IgD-negative memory B cell (primary cell): ENCODE data around the gene DCBLD1. TPM values are rescaled to one million over a fixed set of nuclear protein-coding genes. Genes with fewer than 3 reads are reported as not detected.

Source experiments
- H3K27ac Mint-ChIP-seq, 3 donors: one replicate each; pipeline ENCODE4 v1.8.0; 2020 to 2022; ENCODE audit warnings: mild to moderate bottlenecking in 3 of 3, mixed read lengths in 3 of 3, moderate library complexity in 1 of 3
- H3K27me3 Mint-ChIP-seq: one replicate; pipeline ENCODE4 v1.8.0; 2021; ENCODE audit warnings: mixed read lengths
- H3K36me3 Mint-ChIP-seq: one replicate; pipeline ENCODE4 v1.8.0; 2020; ENCODE audit warnings: mild to moderate bottlenecking, mixed read lengths
- H3K4me1 Mint-ChIP-seq, 3 donors: one replicate each; pipeline ENCODE4 v1.8.0; 2020 to 2022; ENCODE audit warnings: mixed read lengths in 3 of 3, mild to moderate bottlenecking in 1 of 3
- H3K4me3 Mint-ChIP-seq, 4 donors: one replicate each; pipeline ENCODE4 v1.8.0; 2020 to 2022; ENCODE audit warnings: mild to moderate bottlenecking in 4 of 4, mixed read lengths in 4 of 4, moderate library complexity in 3 of 4
- H3K9me3 Mint-ChIP-seq, 3 donors: one replicate each; pipeline ENCODE4 v1.8.0; 2020 to 2021; ENCODE audit warnings: mixed read lengths in 3 of 3, mild to moderate bottlenecking in 1 of 3
- polyA plus RNA-seq: library from polyadenylated mRNA; unstranded; fragments of 300-500 nt; fragmentation: Illumina TruSeq; gene quantifications from one replicate; pipeline ENCODE4 v1.2.3, GENCODE V29; 2021

Gene DCBLD1
- polyA plus RNA-seq, 1 donor from 2014 or later: 0.60 TPM

GRCh38 chr6:117546674-117547073 lies 64.2 kb downstream of the DCBLD1 start:
- Mint-ChIP-seq H3K4me3 (peak overlapping the region in 3 of 4 donors; percentile 19 to 63 (median 39)), H3K9me3 (no peaks in the 10 kb centered on the region), H3K27ac (no peak overlapping the region)

GRCh38 chr6:117547688-117548621 lies 65.5 kb downstream of the DCBLD1 start:
- Mint-ChIP-seq H3K4me1 (peaks cover 0 to 8% (median 5%) of the 10 kb centered on the region in 3 donors), H3K27me3 (peaks cover 2% of the 10 kb centered on the region), H3K9me3 (no peaks in the 10 kb centered on the region), H3K27ac (peak overlapping the region in 1 of 3 donors; percentile 8), H3K36me3 (no peaks in the 10 kb centered on the region), H3K4me3 (peak overlapping the region; percentile 48 to 84 (median 77))

More at GRCh38 chr6:117546674-117547073, 64.2 kb downstream of the DCBLD1 start:
- H3K36me3 Mint-ChIP-seq: no peaks in the 10 kb centered on the region
- H3K27me3 Mint-ChIP-seq: peaks cover 2% of the 10 kb centered on the region
- H3K4me1 Mint-ChIP-seq: peaks cover 0 to 8% (median 5%) of the 10 kb centered on the region in 3 donors

- H3K4me1 Mint-ChIP-seq: peaks cover 0 to 8% (median 5%) of the 10 kb centered on the region in 3 donors
- peaks cover 2% of the 10 kb centered on the region for H3K27me3 Mint-ChIP-seq
- peak overlapping the region in 3 of 4 donors; percentile 18 to 77 (median 73) for H3K4me3 Mint-ChIP-seq
- H3K36me3 Mint-ChIP-seq: no peaks in the 10 kb centered on the region
- no peaks in the 10 kb centered on the region for H3K9me3 Mint-ChIP-seq
- peak overlapping the region in 1 of 3 donors; percentile 6 for H3K27ac Mint-ChIP-seq
Measured at GRCh38 chr6:117548797-117549301, 66.4 kb downstream of the DCBLD1 start.

- peak overlapping the region in 1 of 4 donors; percentile 33 for H3K4me3 Mint-ChIP-seq
- H3K9me3 Mint-ChIP-seq: no peaks in the 10 kb centered on the region
- peaks cover 2% of the 10 kb centered on the region for H3K27me3 Mint-ChIP-seq
- H3K36me3 Mint-ChIP-seq: no peaks in the 10 kb centered on the region
- peaks cover 0 to 8% (median 5%) of the 10 kb centered on the region in 3 donors for H3K4me1 Mint-ChIP-seq
- peak overlapping the region in 1 of 3 donors; percentile 6 for H3K27ac Mint-ChIP-seq
Measured at GRCh38 chr6:117549611-117550010, 67.1 kb downstream of the DCBLD1 start.

GRCh38 chr6:117550078-117550600 lies 67.7 kb downstream of the DCBLD1 start:
- no peaks in the 10 kb centered on the region for H3K9me3 Mint-ChIP-seq
- no peaks in the 10 kb centered on the region for H3K36me3 Mint-ChIP-seq
- no peak overlapping the region for H3K4me3 Mint-ChIP-seq
- H3K27ac Mint-ChIP-seq: no peak overlapping the region
- H3K27me3 Mint-ChIP-seq: peaks cover 2% of the 10 kb centered on the region
- H3K4me1 Mint-ChIP-seq: peaks cover 0 to 8% (median 5%) of the 10 kb centered on the region in 3 donors

- H3K27me3 Mint-ChIP-seq: peaks cover 2% of the 10 kb centered on the region
- no peak overlapping the region for H3K4me3 Mint-ChIP-seq
- no peak overlapping the region for H3K27ac Mint-ChIP-seq
Measured at GRCh38 chr6:117550618-117551242, 68.3 kb downstream of the DCBLD1 start.

GRCh38 chr6:117552618-117553017 lies 70.1 kb downstream of the DCBLD1 start:
- Mint-ChIP-seq H3K36me3 (no peaks in the 10 kb centered on the region), H3K27ac (no peak overlapping the region), H3K27me3 (peaks cover 2% of the 10 kb centered on the region), H3K4me1 (peaks cover 3 to 10% (median 8%) of the 10 kb centered on the region in 3 donors), H3K9me3 (no peaks in the 10 kb centered on the region), H3K4me3 (no peak overlapping the region)

More at GRCh38 chr6:117550618-117551242, 68.3 kb downstream of the DCBLD1 start:
- Mint-ChIP-seq H3K9me3 (no peaks in the 10 kb centered on the region), H3K36me3 (no peaks in the 10 kb centered on the region), H3K4me1 (peaks cover 0 to 8% (median 5%) of the 10 kb centered on the region in 3 donors)

- Mint-ChIP-seq H3K27me3 (peaks cover 2% of the 10 kb centered on the region), H3K4me1 (peaks cover 3 to 10% (median 8%) of the 10 kb centered on the region in 3 donors), H3K4me3 (no peak overlapping the region), H3K36me3 (no peaks in the 10 kb centered on the region), H3K9me3 (no peaks in the 10 kb centered on the region), H3K27ac (no peak overlapping the region)
Measured at GRCh38 chr6:117553142-117553541, 70.7 kb downstream of the DCBLD1 start.

- peaks cover 0 to 10% (median 3%) of the 10 kb centered on the region in 3 donors for H3K4me1 Mint-ChIP-seq
- no peak overlapping the region for H3K27ac Mint-ChIP-seq
- H3K9me3 Mint-ChIP-seq: no peaks in the 10 kb centered on the region
- no peak overlapping the region for H3K4me3 Mint-ChIP-seq
- no peaks in the 10 kb centered on the region for H3K27me3 Mint-ChIP-seq
- H3K36me3 Mint-ChIP-seq: no peaks in the 10 kb centered on the region
Measured at GRCh38 chr6:117555262-117555849, 72.9 kb downstream of the DCBLD1 start.

- no peak overlapping the region for H3K4me3 Mint-ChIP-seq
- H3K4me1 Mint-ChIP-seq: peaks cover 0 to 10% (median 3%) of the 10 kb centered on the region in 3 donors
- no peaks in the 10 kb centered on the region for H3K9me3 Mint-ChIP-seq
- H3K27me3 Mint-ChIP-seq: no peaks in the 10 kb centered on the region
- no peaks in the 10 kb centered on the region for H3K36me3 Mint-ChIP-seq
- H3K27ac Mint-ChIP-seq: no peak overlapping the region
Measured at GRCh38 chr6:117555882-117556498, 73.5 kb downstream of the DCBLD1 start.

- peaks cover 0 to 10% (median 3%) of the 10 kb centered on the region in 3 donors for H3K4me1 Mint-ChIP-seq
- no peaks in the 10 kb centered on the region for H3K27me3 Mint-ChIP-seq
- no peak overlapping the region for H3K27ac Mint-ChIP-seq
- H3K4me3 Mint-ChIP-seq: no peak overlapping the region
- no peaks in the 10 kb centered on the region for H3K36me3 Mint-ChIP-seq
- H3K9me3 Mint-ChIP-seq: no peaks in the 10 kb centered on the region
Measured at GRCh38 chr6:117557951-117558350, 75.5 kb downstream of the DCBLD1 start.

GRCh38 chr6:117558818-117559217 lies 76.3 kb downstream of the DCBLD1 start:
- H3K4me1 Mint-ChIP-seq: peaks cover 0 to 10% (median 3%) of the 10 kb centered on the region in 3 donors

GRCh38 chr6:117559299-117559698 lies 76.8 kb downstream of the DCBLD1 start:
- Mint-ChIP-seq H3K4me3 (no peak overlapping the region), H3K27me3 (no peaks in the 10 kb centered on the region), H3K4me1 (peaks cover 0 to 10% (median 3%) of the 10 kb centered on the region in 3 donors), H3K9me3 (no peaks in the 10 kb centered on the region), H3K36me3 (no peaks in the 10 kb centered on the region), H3K27ac (no peak overlapping the region)

More at GRCh38 chr6:117558818-117559217, 76.3 kb downstream of the DCBLD1 start:
- Mint-ChIP-seq H3K27me3 (no peaks in the 10 kb centered on the region), H3K9me3 (no peaks in the 10 kb centered on the region), H3K27ac (no peak overlapping the region), H3K36me3 (no peaks in the 10 kb centered on the region), H3K4me3 (no peak overlapping the region)

GRCh38 chr6:117561128-117561527 lies 78.7 kb downstream of the DCBLD1 start:
- H3K4me3 Mint-ChIP-seq: no peak overlapping the region
- no peak overlapping the region for H3K27ac Mint-ChIP-seq
- no peaks in the 10 kb centered on the region for H3K27me3 Mint-ChIP-seq
- H3K9me3 Mint-ChIP-seq: no peaks in the 10 kb centered on the region
- H3K36me3 Mint-ChIP-seq: no peaks in the 10 kb centered on the region
- peaks cover 0 to 9% (median 0%) of the 10 kb centered on the region in 3 donors for H3K4me1 Mint-ChIP-seq
